ENCODE measurements around the gene SRGAP3.

- TF ChIP-seq CTCF (IDR thresholded peaks at IDR 0.05) = no peak
- no peak for TF ChIP-seq ETV6 (CRISPR knock-in tag; IDR thresholded peaks at IDR 0.05)
- no peak for TF ChIP-seq TEAD4 (CRISPR knock-in tag; IDR thresholded peaks at IDR 0.05)
These were observed 69.4 kb downstream of the SRGAP3 start for GRCh38 chr3:9179826-9180763.

All from WTC11 (cell line).